T-helper 22 cell (primary cell): ENCODE data around the gene HTRA3.

Source experiments
- DNase-seq: peaks from one replicate; pipeline ENCODE4 v3.0.0-alpha.2; 2020; ENCODE audit warnings: low read depth

Gene HTRA3

DNA sequence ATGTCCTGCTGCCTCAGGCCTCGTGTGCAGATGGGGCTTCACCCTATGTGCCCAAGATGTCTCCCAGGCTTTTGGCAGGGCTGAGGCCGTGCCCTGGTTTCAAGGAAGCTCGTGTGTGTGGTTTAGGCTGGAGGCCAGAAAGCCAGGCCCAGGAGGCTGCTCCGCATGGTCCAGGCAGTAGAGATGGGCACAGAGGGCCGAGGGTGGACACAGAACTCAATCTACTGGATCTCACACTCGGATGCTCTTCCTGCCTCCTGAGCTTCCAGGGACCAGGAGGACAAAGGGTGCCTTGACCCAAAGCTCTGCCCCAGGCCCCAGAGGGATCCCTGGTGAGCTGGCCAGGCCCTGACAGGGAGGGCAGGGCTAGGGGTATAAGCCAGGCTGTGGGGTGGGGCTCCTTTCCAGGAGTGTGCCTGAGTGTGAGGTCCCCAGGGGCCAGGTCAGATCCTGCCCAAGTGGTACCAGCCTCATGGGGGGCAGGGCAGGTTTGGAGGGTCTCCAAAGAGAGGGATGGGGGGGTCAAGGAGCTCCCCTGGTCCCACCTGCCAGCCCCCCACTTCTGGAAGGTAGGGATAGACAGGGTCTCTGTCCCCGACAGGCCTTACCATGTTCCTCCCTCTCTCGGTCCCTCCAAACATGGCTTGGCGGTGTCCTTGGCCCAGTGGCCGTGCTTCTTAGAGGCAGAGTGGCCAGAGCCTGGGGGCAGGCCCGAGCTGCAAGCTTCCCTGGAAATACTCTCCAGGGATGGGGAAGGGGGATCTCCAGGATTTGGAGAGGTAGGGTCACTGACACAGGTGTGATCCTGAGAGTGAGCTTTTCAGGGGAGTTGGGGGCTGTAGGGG lies 23.8 kb downstream of the HTRA3 start:
- DNase-seq = no peak

- no peak for DNase-seq
Measured at GRCh38 chr4:8294036-8294435, 24.5 kb downstream of the HTRA3 start.

DNA sequence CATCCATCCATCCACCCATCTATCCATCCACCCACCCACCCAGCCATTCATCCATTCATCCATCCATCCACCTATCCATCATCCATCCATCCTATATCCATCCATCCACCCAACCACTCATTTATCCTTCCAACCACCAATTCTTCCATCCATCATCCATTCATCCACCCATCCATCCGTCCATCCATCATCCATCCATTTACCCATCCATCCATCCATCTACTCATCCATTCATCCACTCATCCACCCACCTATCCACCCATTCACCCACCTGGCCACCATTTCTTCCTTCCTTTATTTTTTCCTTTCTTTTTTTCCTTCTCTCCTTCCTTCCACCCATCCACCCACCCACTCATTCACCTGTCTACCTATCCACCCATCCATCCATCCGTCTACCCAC lies 25.2 kb downstream of the HTRA3 start:
- DNase-seq = no peak

- no peak for DNase-seq
Measured at GRCh38 chr4:8295471-8295870, 25.9 kb downstream of the HTRA3 start.

DNA sequence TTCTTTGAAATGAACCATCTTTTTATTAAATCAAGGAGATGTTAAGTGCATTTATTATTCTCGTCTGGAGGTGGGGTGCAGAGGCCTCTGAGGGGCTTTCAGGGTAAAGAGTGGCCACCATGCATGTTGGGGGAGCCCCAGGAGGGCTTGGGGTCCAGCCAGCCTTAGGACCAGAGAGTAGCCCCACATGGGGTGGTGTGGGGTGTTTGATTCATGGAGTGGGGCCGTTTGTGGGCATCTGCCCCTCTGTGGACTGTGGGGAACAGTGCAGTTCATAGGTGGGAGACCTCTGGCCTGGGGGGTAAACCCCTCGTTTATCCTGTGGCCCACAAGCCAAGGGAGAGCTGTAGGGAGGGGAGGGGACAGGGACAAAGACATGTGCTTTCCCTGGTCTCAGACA lies 26.9 kb downstream of the HTRA3 start:
- no peak for DNase-seq

DNA sequence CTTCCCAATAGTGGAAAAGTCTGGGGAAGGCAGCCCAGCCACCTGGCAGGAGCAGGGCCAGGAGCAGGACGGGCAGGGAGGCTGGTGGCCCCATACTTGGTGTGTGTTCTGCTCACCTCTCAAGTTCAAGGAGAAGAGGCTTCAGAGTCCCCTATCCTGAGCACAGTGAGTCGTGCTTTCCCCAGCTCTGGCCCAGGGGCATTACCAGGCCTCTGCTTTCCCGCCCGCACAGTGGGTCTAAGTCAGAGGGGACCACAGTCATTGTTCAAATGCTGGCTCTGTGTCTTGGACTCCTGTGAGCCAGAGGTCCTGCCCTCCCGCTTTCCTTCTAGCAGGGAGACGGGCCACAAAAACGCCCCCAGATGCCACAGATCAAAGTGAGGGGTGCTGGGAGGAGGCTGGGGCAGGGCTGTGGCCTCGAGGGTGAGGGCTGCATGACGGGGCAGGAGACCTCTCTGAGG lies 27.6 kb downstream of the HTRA3 start:
- no peak for DNase-seq

DNA sequence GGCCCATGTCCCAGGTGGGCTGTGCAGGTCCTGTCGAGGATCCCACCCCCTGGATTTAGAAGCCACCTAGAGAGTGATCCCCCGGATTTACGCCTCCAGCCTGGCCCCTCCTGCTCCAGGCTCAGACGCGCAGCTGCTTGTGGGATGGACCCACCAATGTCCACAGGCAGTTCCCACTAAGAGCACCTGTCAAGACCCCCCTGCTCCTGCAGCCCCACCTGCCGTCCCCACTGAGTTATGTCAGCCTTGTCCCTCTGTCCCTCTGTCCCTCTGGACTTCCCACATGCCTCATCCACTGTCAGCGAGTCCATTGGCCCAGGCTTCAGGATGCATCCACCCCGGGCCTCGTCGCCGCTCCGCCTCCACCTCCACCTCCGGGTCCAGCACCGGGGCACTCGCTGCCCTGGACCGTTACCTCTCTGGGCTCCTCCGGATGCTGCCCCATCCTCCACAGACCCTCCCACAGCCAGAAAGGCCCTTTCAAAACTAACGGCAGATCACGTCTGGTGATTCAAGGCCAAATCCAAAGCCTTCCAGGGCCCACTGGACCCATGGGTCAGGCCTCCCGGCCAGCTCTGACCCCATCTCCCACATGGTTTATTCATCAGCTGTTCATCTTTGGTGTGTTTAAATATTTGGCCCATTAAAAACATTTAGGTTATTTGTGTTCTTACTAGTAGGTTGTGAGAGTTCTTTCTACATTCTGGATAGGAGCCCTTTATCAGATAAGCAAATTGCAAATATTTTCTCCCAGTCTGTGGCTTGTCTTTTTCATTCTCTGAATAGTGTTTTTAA lies 28.3 kb downstream of the HTRA3 start:
- DNase-seq = no peak

- no peak for DNase-seq
Measured at GRCh38 chr4:8300832-8301231, 31.3 kb downstream of the HTRA3 start.

- no peak for DNase-seq
Measured at GRCh38 chr4:8301851-8302730, 32.5 kb downstream of the HTRA3 start.

- no peak for DNase-seq
Measured at GRCh38 chr4:8303081-8303480, 33.5 kb downstream of the HTRA3 start.

DNA sequence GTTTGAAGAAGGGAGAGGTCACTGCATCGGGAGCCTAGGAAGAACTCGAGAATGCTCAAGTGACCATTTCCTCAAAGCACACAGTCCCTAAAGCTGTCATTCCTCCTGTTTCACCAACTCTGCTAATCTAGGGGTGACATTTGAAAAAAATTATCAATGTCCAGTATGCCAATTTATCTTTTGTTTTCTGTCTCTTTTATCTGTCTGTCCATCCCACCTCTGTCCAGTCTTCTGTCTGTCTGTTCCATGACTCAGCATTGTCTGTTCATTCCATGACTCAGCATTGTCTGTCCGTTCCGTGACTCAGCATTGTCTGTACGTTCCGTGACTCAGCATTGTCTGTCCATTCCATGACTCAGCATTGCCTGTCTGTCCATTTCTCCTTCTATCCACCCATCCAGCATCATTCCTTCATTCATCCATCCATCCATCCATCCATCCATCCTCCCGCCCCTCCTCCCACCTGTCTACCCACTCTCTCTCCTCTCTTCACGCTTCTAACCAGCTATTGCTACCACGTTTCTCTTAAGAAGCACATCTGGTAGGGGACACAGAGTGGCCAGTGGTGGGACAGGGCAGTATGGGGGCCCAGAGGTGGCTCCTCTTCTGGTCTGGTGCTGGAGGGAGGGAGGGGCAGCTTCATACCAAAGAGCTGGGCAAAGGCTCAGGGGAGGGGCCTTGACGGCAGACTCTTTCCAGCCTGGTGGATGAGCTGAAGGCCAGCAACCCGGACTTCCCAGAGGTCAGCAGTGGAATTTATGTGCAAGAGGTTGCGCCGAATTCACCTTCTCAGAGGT lies 34.1 kb downstream of the HTRA3 start:
- DNase-seq = no peak

- DNase-seq = no peak
Measured at GRCh38 chr4:8304827-8305695, 35.5 kb downstream of the HTRA3 start.

DNA sequence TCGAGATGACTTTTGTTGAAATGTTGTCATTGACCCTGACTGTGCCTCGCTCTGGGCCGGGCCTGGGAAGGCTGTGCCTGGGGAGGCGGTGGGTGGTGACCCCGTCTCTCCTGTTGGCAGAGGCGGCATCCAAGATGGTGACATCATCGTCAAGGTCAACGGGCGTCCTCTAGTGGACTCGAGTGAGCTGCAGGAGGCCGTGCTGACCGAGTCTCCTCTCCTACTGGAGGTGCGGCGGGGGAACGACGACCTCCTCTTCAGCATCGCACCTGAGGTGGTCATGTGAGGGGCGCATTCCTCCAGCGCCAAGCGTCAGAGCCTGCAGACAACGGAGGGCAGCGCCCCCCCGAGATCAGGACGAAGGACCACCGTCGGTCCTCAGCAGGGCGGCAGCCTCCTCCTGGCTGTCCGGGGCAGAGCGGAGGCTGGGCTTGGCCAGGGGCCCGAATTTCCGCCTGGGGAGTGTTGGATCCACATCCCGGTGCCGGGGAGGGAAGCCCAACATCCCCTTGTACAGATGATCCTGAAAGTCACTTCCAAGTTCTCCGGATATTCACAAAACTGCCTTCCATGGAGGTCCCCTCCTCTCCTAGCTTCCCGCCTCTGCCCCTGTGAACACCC lies 36.4 kb downstream of the HTRA3 start:
- no peak for DNase-seq

- no peak for DNase-seq
Measured at GRCh38 chr4:8306511-8307021, 37.0 kb downstream of the HTRA3 start.

GRCh38 chr4:8307121-8307520 lies 37.6 kb downstream of the HTRA3 start:
- DNase-seq = no peak

- DNase-seq = no peak
Measured at GRCh38 chr4:8307714-8308113, 38.2 kb downstream of the HTRA3 start.

DNA sequence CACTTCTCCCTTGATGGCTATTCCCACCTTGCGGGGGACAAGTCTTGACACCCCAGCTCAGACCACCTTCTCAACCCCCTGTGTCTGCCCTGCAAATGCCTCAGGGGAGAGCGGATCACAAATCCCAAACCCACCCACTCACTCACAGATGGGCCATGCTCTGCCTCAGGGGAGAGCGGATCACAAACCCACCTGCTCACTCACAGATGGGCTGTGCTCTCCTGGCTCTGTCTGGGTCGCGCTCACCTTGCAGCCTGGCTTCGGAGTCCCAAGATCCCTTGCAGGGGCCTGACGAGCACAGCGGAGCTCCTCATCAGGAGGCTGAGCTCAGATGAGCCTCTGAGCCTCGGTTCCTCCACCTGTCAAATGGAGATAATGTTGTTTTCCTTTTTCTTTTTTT lies 38.6 kb downstream of the HTRA3 start:
- no peak for DNase-seq

DNA sequence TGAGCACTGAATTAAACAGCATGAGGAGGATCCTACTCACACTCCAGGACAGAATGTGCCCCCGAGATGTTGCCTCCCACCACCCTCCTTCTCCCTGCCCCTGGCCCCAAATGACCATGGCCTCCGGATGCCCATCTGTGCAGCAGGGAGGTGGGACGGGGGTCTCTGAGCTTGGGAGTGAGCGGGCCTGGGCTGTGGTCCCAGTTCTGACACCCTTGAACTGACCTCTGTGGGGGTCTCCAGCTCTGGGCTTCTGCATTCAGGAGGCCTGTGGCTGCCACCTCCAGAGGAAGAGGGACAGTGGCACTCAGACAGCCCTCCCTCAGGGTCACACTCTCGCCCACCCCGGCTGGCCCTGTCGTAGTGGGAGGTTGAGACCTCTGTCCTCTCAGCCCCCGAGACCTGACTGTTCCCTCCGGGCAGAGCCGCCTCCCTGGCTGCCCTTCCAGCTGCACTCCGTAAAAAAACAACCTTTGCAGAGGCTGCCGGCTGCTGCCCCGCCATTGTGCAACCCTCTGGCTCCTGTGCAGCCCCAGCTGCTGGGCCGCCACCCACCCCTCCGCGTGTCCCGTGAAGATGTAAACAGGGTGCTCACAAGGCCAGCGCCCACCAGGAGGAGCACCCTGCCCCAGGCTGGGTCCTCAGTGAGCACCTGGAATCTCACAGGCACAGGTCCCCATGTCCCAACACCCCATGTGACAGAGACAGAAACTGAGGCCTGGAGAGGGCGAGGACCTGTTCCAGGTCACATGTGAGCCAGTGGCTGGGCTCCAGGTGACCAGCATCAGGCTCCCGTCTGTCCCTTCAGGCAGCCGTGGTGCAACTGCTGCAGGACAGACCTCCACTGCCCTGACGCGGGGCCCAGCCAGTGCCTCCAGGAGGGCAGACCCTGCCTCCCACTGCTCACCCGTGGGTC lies 39.6 kb downstream of the HTRA3 start:
- DNase-seq = no peak

- DNase-seq = no peak
Measured at GRCh38 chr4:8310306-8310705, 40.8 kb downstream of the HTRA3 start.
